Measurements from ENCODE around the gene TAAR8. TPM values are rescaled to one million over a fixed set of nuclear protein-coding genes. Genes with fewer than 3 reads are reported as not detected.
A peak's percentile ranks its signal among the peaks of the same experiment; 100 is the strongest.

The TAAR8 gene
- total and polyA plus RNA-seq, 2 donors (not counting 1 experiment from before 2014, with no cell fraction given), result not detected

DNA sequence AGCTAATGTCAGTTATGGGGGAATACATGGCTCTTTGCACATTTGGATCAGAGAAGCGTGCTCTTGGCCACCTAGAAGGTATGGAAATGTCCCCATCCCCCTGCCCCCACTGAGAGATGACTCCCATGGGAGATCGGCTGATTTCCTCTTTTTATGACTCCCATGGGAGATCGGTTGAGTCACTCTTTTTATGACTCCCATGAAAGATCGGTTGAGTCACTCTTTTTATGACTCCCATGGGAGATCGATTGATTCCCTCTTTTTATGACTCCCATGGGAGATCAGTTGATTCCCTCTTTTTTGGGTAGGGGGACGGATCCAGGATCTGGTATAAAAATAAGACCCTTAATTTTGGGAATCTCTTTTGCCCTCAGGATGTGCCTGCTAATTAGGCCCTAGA lies 24.7 kb upstream of the TAAR8 start:
- Histone ChIP-seq H3K9me3 (ENCODE audit: control extremely low read depth in 1 of 3, control insufficient read depth in 2 of 3, insufficient read depth in 1 of 3, low read length in 2 of 3) (no peaks in the 10 kb centered on the region), H3K36me3 (replicated peaks in 1 of 2; ENCODE audit: control extremely low read depth in 1 of 2, control insufficient read depth in 1 of 2, extremely low read depth in 1 of 2, insufficient read depth in 2 of 2, low read length in 1 of 2) (no peaks in the 10 kb centered on the region), H3K4me2 (replicated peaks; ENCODE audit: low read depth, low read length, poor library complexity, severe bottlenecking) (no peak overlapping the region), H3K4me3 (ENCODE audit: control extremely low read depth in 1 of 5, extremely low read depth in 1 of 5, insufficient read depth in 1 of 5, low read depth in 2 of 5, low read length in 4 of 5) (no peak overlapping the region), H3K27ac (ENCODE audit: low read length in 2 of 2) (no peak overlapping the region), H2AFZ (ENCODE audit: insufficient read depth, low read depth, low read length, poor library complexity, severe bottlenecking) (no peak overlapping the region), H3K27me3 (replicated peaks in 1 of 4; ENCODE audit: control extremely low read depth in 1 of 4, control insufficient read depth in 3 of 4, insufficient read depth in 4 of 4, low read length in 3 of 4) (no peaks in the 10 kb centered on the region), H3K4me1 (ENCODE audit: control insufficient read depth in 2 of 2, insufficient read depth in 2 of 2, low read length in 2 of 2) (peaks cover 3 to 4% of the 10 kb centered on the region in 2 donors), H3K79me2 (ENCODE audit: control insufficient read depth, insufficient read depth, low read length) (peaks cover 5% of the 10 kb centered on the region), H4K20me1 (ENCODE audit: control insufficient read depth, insufficient read depth, low read length, poor library complexity, severe bottlenecking) (no peaks in the 10 kb centered on the region), H3K9ac (ENCODE audit: low read length) (no peak overlapping the region)
- H3K27ac Mint-ChIP-seq, result no peak overlapping the region
- ChIA-PET POLR2A (no interaction called here), CTCF (interaction anchor here (0.6 to 2.7 kb wide), 9 partner anchors 8 to 435 kb away, joined by 3 to 13 read pairs (median 3); partner anchors contain the start of gene STX7)
- intact Hi-C loops (cut with micrococcal nuclease), result no loop called here
- H3K9me3 Mint-ChIP-seq (ENCODE audit: insufficient read depth), result no peaks in the 10 kb centered on the region
- H3K27me3 Mint-ChIP-seq, result no peaks in the 10 kb centered on the region
- ATAC-seq (ENCODE audit: low read depth) (no peak), DNase-seq (no peak)
- peaks cover 6% of the 10 kb centered on the region for H3K4me1 Mint-ChIP-seq
- no peak overlapping the region for H3K4me3 Mint-ChIP-seq
- no peak for TF ChIP-seq EZH2 (IDR thresholded peaks at IDR 0.05; ENCODE audit: borderline replicate concordance, insufficient read depth, low read depth, low read length, poor library complexity, severe bottlenecking)
- TF ChIP-seq, protein P1, sequence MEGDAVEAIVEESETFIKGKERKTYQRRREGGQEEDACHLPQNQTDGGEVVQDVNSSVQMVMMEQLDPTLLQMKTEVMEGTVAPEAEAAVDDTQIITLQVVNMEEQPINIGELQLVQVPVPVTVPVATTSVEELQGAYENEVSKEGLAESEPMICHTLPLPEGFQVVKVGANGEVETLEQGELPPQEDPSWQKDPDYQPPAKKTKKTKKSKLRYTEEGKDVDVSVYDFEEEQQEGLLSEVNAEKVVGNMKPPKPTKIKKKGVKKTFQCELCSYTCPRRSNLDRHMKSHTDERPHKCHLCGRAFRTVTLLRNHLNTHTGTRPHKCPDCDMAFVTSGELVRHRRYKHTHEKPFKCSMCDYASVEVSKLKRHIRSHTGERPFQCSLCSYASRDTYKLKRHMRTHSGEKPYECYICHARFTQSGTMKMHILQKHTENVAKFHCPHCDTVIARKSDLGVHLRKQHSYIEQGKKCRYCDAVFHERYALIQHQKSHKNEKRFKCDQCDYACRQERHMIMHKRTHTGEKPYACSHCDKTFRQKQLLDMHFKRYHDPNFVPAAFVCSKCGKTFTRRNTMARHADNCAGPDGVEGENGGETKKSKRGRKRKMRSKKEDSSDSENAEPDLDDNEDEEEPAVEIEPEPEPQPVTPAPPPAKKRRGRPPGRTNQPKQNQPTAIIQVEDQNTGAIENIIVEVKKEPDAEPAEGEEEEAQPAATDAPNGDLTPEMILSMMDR (IDR thresholded peaks at IDR 0.05), result no peak
- WGBS (ENCODE audit: insufficient coverage), result 69% methylated on average over 4 of the region's 6 CpGs

DNA sequence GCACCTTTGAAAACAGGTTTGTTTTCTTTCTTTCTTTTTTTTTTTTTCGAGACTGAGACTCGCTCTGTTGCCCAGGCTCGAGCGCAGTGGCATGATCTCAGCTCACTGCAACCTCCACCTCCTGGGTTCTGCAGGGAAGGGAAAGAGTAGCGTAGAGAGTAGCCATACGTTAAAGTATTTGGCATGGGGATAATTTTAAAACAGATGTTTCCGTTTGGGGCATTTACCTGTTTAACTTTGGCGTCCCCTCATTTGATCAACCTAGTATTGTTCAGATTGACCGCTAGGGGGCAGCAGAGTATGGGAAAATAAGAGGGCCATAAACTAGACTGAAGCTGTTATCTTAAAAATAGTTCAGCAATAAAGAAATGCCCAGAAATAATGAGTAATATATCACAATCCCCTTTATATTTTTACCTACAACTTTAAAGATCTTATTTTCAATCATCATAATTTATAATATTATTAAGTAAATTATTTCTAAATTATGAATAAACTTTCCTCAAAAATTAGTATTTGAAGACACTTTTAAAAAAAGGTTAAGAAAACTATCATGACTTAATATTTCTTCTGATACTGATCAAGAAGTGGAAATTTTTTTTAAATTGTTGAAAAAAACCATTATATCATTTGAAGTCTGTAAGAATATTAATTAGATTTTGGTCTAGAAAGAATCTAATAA lies 22.0 kb upstream of the TAAR8 start:
- peak overlapping the region; percentile 54 for H3K9ac ChIP-seq (ENCODE audit: low read length)
- peak; percentile 82 for DNase-seq

More for the DNA sequence above, 22.0 kb upstream of the TAAR8 start:
- 0% methylated on average over 2 of the region's 9 CpGs for WGBS (ENCODE audit: insufficient coverage)
- peak overlapping the region; percentile 77 for H3K27ac Mint-ChIP-seq
- ATAC-seq (ENCODE audit: low read depth), result peak; percentile 71
- Histone ChIP-seq H3K79me2 (ENCODE audit: control insufficient read depth, insufficient read depth, low read length) (peaks cover 5% of the 10 kb centered on the region), H2AFZ (ENCODE audit: insufficient read depth, low read depth, low read length, poor library complexity, severe bottlenecking) (peak overlapping the region; percentile 73), H3K9me3 (ENCODE audit: control extremely low read depth in 1 of 3, control insufficient read depth in 2 of 3, insufficient read depth in 1 of 3, low read length in 2 of 3) (no peaks in the 10 kb centered on the region), H3K4me1 (ENCODE audit: control insufficient read depth in 2 of 2, insufficient read depth in 2 of 2, low read length in 2 of 2) (peaks cover 3 to 4% of the 10 kb centered on the region in 2 donors), H3K27ac (ENCODE audit: low read length in 2 of 2) (no peak overlapping the region), H4K20me1 (ENCODE audit: control insufficient read depth, insufficient read depth, low read length, poor library complexity, severe bottlenecking) (no peaks in the 10 kb centered on the region), H3K4me3 (ENCODE audit: control extremely low read depth in 1 of 5, extremely low read depth in 1 of 5, insufficient read depth in 1 of 5, low read depth in 2 of 5, low read length in 4 of 5) (peak overlapping the region in 4 of 5 experiments; percentile 7 to 54 (median 46)), H3K4me2 (replicated peaks; ENCODE audit: low read depth, low read length, poor library complexity, severe bottlenecking) (peak overlapping the region; percentile 77), H3K27me3 (replicated peaks in 1 of 4; ENCODE audit: control extremely low read depth in 1 of 4, control insufficient read depth in 3 of 4, insufficient read depth in 4 of 4, low read length in 3 of 4) (no peaks in the 10 kb centered on the region), H3K36me3 (replicated peaks in 1 of 2; ENCODE audit: control extremely low read depth in 1 of 2, control insufficient read depth in 1 of 2, extremely low read depth in 1 of 2, insufficient read depth in 2 of 2, low read length in 1 of 2) (no peaks in the 10 kb centered on the region)
- ChIA-PET POLR2A (interaction anchor here (0.7 kb wide), 1 partner anchor 18 kb away, joined by 3 read pairs; the partner anchor contains the start of gene STX7), CTCF (interaction anchor here (0.5 to 2.8 kb wide), 32 partner anchors 8 to 1386 kb away, joined by 3 to 45 read pairs (median 4); partner anchors contain the start of genes SLC18B1 and STX7)
- TF ChIP-seq EZH2 (IDR thresholded peaks at IDR 0.05; ENCODE audit: borderline replicate concordance, insufficient read depth, low read depth, low read length, poor library complexity, severe bottlenecking), result no peak
- TF ChIP-seq, protein P1 (IDR thresholded peaks at IDR 0.05), result peak; percentile 90
- intact Hi-C loops (cut with micrococcal nuclease), result loop anchor here (1.0 to 10.0 kb wide), 6 partner anchors 16 to 1564 kb away; partner anchors contain the start of gene SLC18B1
- H3K27me3 Mint-ChIP-seq, result no peaks in the 10 kb centered on the region
- H3K4me3 Mint-ChIP-seq, result peak overlapping the region; percentile 85
- peaks cover 4% of the 10 kb centered on the region for H3K4me1 Mint-ChIP-seq
- no peaks in the 10 kb centered on the region for H3K9me3 Mint-ChIP-seq (ENCODE audit: insufficient read depth)

All from B cell (primary cell).